Heart right ventricle (tissue), 16 donors: Measurements from ENCODE around the gene ZNF106. TPM values are rescaled to one million over a fixed set of nuclear protein-coding genes. Genes with fewer than 3 reads are reported as not detected.

ENCODE experiments used
- ATAC-seq, 8 donors: fragments of 200-7000 bp; cut with Tn5 transposase; one replicate each; pipeline ENCODE4 v1.9.1; 2020; ENCODE audit warnings: mild to moderate bottlenecking in 8 of 8, moderate library complexity in 8 of 8, moderate number of reproducible peaks in 1 of 8
- DNase-seq, 2 donors: peaks; one replicate each; pipeline ENCODE4 v3.0.0-alpha.2; 2020
- H3K27ac ChIP-seq, 10 donors: fragments of 200-600 bp; sonication (generic) in 2 of 10; one replicate each; pipeline versions ENCODE4 v1.5.0 to v1.8.0; 2020 to 2022; ENCODE audit warnings: mild to moderate bottlenecking in 3 of 10
- H3K27me3 ChIP-seq, 7 donors: fragments of 200-600 bp; one replicate each; pipeline ENCODE4 v1.8.0; 2021 to 2022; ENCODE audit warnings: mild to moderate bottlenecking in 2 of 7
- H3K36me3 ChIP-seq, 9 donors: fragments of 200-600 bp; sonication (generic) in 1 of 9; one replicate each; pipeline versions ENCODE4 v1.5.0 to v1.8.0; 2020 to 2022; ENCODE audit warnings: mild to moderate bottlenecking in 2 of 9
- H3K4me1 ChIP-seq, 9 donors: fragments of 200-600 bp; sonication (generic) in 1 of 9; one replicate each; pipeline versions ENCODE4 v1.5.0 to v1.8.0; 2020 to 2022; ENCODE audit warnings: mild to moderate bottlenecking in 4 of 9
- H3K4me3 ChIP-seq, 10 donors: fragments of 200-600 bp; sonication (generic) in 2 of 10; one replicate each; pipeline versions ENCODE4 v1.5.0 to v1.8.0; 2020 to 2022; ENCODE audit warnings: mild to moderate bottlenecking in 7 of 10, moderate library complexity in 2 of 10
- H3K9me3 ChIP-seq, 11 donors: fragments of 200-600 bp in 10 of 11; sonication (generic) in 2 of 11; one replicate each; pipeline versions ENCODE4 v1.5.0 to v1.8.0; 2013 to 2022; ENCODE audit warnings: mild to moderate bottlenecking in 2 of 11, control low read depth in 1 of 11, moderate library complexity in 1 of 11
- CTCF ChIP-seq, 9 donors: fragments of 200-600 bp; sonication (generic) in 2 of 9; IDR thresholded peaks; one replicate each; pipeline versions ENCODE4 v1.5.0 to v1.8.0; 2021 to 2022; ENCODE audit warnings: antibody characterized with exemption in 9 of 9, mild to moderate bottlenecking in 5 of 9, moderate library complexity in 1 of 9
- WGBS, 2 donors: extraction: QIAGEN DNeasy Blood & Tissue Kit; methylation state at CpG; one replicate each; pipeline ENCODE4 v1.1.7; 2013; ENCODE audit warnings: inconsistent platforms in 1 of 2; 5-methylcytosine and 5-hydroxymethylcytosine counted together
- intact Hi-C, 10 donors: fragments of 100-400 bp; cut with DNase I; formaldehyde crosslinking; loops; one replicate each; pipeline versions ENCODE4 v1.11.1 to v1.14.2; 2022
- polyA plus RNA-seq, 2 donors: library from polyadenylated mRNA; stranded (reverse); fragments of 200-250 nt; gene quantifications; one replicate each; pipeline ENCODE4 v1.2.3, GENCODE V29; 2013
- total RNA-seq, 10 donors: library from RNA; stranded (reverse); fragmentation: NEBNext Ultra II Directional in 3 of 10; extraction: Animal tissue kit (Norgen Biotek cat#: 25700) in 3 of 10; gene quantifications; one replicate each; pipeline versions ENCODE4 v1.2.1 to v1.2.4, GENCODE V29; 2021 to 2023
- donor health status: Arrhythmogenic right ventricular cardiomyopathy.
- donor health status: ischemic (EF 13 %, LVEDD 7.1; RV severe dilation, severe dysfunction).
- donor health status: healthy with polysubstance abuse.
- donor health status: DM: no; HTN: yes; CAD: no.
- donor health status: DM: no; HTN: no; CAD: no.
- donor health status: ischemic (EF 25% LVEDD 6.9; RV normal size, moderate dysfunction).
- donor health status: ischemic (EF 25% LVEDD 5.7; RV mildly dilated, moderate dysfunction).
- donor health status: healthy.
- donor health status: DM: yes; HTN: yes; CAD: no.
- donor health status: Ischemic cardiomyopathy.
- donor health status: ischemic (EF 35%, LVEDD 5.7; RV mildly dilated, moderate dysfunction).
- donor health status: nonischemic (EF 11% LVEDD 7.7; RV severe dilation, severe dysfunction).
- donor health status: DM: yes; HTN: yes; CAD: no.
- donor health status: PGD.
- donor health status: ischemic (EF 29% LVEDD 5.4; RV normal size, mild dysfunction).
- donor health status: nonischemic (EF 23%, LVEDD 6.1; RV moderate dilation, normal function).

Gene ZNF106
- total and polyA plus RNA-seq, 12 donors: 52.6 to 945 (median 720) TPM

GRCh38 chr15:42511007-42511391, 20.1 kb upstream of the ZNF106 start:
- intact Hi-C loops: no loop called here
- Histone ChIP-seq H3K4me3 (peak overlapping the region in 5 of 10 donors; percentile 0 to 18 (median 6)), H3K4me1 (peaks cover 11 to 49% (median 35%) of the 10 kb centered on the region in 9 donors), H3K9me3 (no peaks in the 10 kb centered on the region), H3K27me3 (no peaks in the 10 kb centered on the region), H3K36me3 (peaks cover 0 to 70% (median 11%) of the 10 kb centered on the region in 9 donors), H3K27ac (peak overlapping the region in 9 of 10 donors; percentile 9 to 82 (median 42))
- no peak for TF ChIP-seq CTCF (IDR thresholded peaks at IDR 0.05)
- peak in 5 of 8 donors; percentile 22 to 70 (median 46) for ATAC-seq
- no peak for DNase-seq
- 41 to 63% methylated on average over 4 of the region's 4 CpGs for WGBS, 2 donors

GRCh38 chr15:42510258-42511006, 19.5 kb upstream of the ZNF106 start:
- Histone ChIP-seq H3K4me3 (peak overlapping the region in 5 of 10 donors; percentile 0 to 18 (median 6)), H3K36me3 (peaks cover 0 to 64% (median 7%) of the 10 kb centered on the region in 9 donors), H3K4me1 (peaks cover 11 to 51% (median 35%) of the 10 kb centered on the region in 9 donors), H3K9me3 (no peaks in the 10 kb centered on the region), H3K27ac (peak overlapping the region in 8 of 10 donors; percentile 9 to 82 (median 42)), H3K27me3 (no peaks in the 10 kb centered on the region)
- 90 to 95% methylated on average over 4 of the region's 4 CpGs for WGBS, 2 donors
- no peak for DNase-seq
- peak in 1 of 8 donors; percentile 5 for ATAC-seq
- intact Hi-C loops: no loop called here
- no peak for TF ChIP-seq CTCF (IDR thresholded peaks at IDR 0.05)

GRCh38 chr15:42508263-42508690, 17.3 kb upstream of the ZNF106 start:
- intact Hi-C loops: no loop called here
- peak overlapping the region in 6 of 10 donors; percentile 13 to 51 (median 34) for H3K27ac ChIP-seq
- no peaks in the 10 kb centered on the region for H3K9me3 ChIP-seq
- H3K36me3 ChIP-seq: peaks cover 0 to 51% (median 0%) of the 10 kb centered on the region in 9 donors
- H3K27me3 ChIP-seq: no peaks in the 10 kb centered on the region
- 20 to 23% methylated on average over 9 of the region's 9 CpGs for WGBS, 2 donors
- peaks cover 11 to 73% (median 42%) of the 10 kb centered on the region in 9 donors for H3K4me1 ChIP-seq
- peak in 4 of 9 donors; percentile 7 to 31 (median 28) for TF ChIP-seq CTCF (IDR thresholded peaks at IDR 0.05)
- DNase-seq: no peak
- peak in 7 of 8 donors; percentile 44 to 80 (median 70) for ATAC-seq
- peak overlapping the region in 2 of 10 donors; percentile 0 to 1 for H3K4me3 ChIP-seq

- peak overlapping the region in 1 of 10 donors; percentile 50 for H3K27ac ChIP-seq
- DNase-seq (no peak), ATAC-seq (no peak)
- no peak overlapping the region for H3K4me3 ChIP-seq
- H3K9me3 ChIP-seq: no peaks in the 10 kb centered on the region
- H3K4me1 ChIP-seq: peaks cover 11 to 81% (median 42%) of the 10 kb centered on the region in 9 donors
- no peaks in the 10 kb centered on the region for H3K27me3 ChIP-seq
- intact Hi-C loops: no loop called here
- 71 to 76% methylated on average over 4 of the region's 4 CpGs for WGBS, 2 donors
- no peak for TF ChIP-seq CTCF (IDR thresholded peaks at IDR 0.05)
- H3K36me3 ChIP-seq: peaks cover 0 to 43% (median 0%) of the 10 kb centered on the region in 9 donors
Measured at GRCh38 chr15:42507514-42507913, 16.6 kb upstream of the ZNF106 start.
